Activated T-helper 2 cell treated with anti-CD3 and anti-CD28 coated beads, Interferon-gamma antibody, Interleukin-2, Interleukin-4, amounts not matched to agents 10 μg/mL and 5 μg/mL and 100 μg/mL, durations not matched to agents 14 hours and 24 hours and 36 hours (primary cell): ENCODE measurements around the gene GAB1. TPM values are rescaled to one million over a fixed set of nuclear protein-coding genes. Genes with fewer than 3 reads are reported as not detected.

Experiments used
- DNase-seq: peaks from one replicate; pipeline ENCODE4 v3.0.0; 2021; ENCODE audit warnings: low spot score
- H3K27ac Mint-ChIP-seq: one replicate; pipeline ENCODE4 v1.8.0; 2021; ENCODE audit warnings: mixed read lengths
- H3K27me3 Mint-ChIP-seq: one replicate; pipeline ENCODE4 v1.8.0; 2021; ENCODE audit warnings: low read depth, mixed read lengths
- H3K36me3 Mint-ChIP-seq: one replicate; pipeline ENCODE4 v1.8.0; 2021; ENCODE audit warnings: low read depth, mixed read lengths
- H3K4me1 Mint-ChIP-seq: one replicate; pipeline ENCODE4 v1.8.0; 2021; ENCODE audit warnings: low read depth, mixed read lengths
- H3K4me3 Mint-ChIP-seq: one replicate; pipeline ENCODE4 v1.8.0; 2021; ENCODE audit warnings: low read depth, mild to moderate bottlenecking, moderate library complexity, mixed read lengths
- H3K9me3 Mint-ChIP-seq: one replicate; pipeline ENCODE4 v1.8.0; 2021; ENCODE audit warnings: mixed read lengths
- intact Hi-C: fragments of 100-400 bp; cut with micrococcal nuclease; formaldehyde crosslinking; loops from one replicate; pipeline ENCODE4 v1.15.1; 2023
- total RNA-seq: library from RNA; stranded (reverse); gene quantifications from 2 replicates; pipeline ENCODE4 v1.2.3, GENCODE V29; 2022

Gene GAB1
- total RNA-seq, 1 donor from 2014 or later: 0.96 TPM

GRCh38 chr4:143308377-143308776 lies 28.3 kb upstream of the GAB1 start:
- Mint-ChIP-seq H3K4me3 (no peak overlapping the region), H3K4me1 (no peaks in the 10 kb centered on the region), H3K36me3 (no peaks in the 10 kb centered on the region), H3K9me3 (no peaks in the 10 kb centered on the region), H3K27ac (no peak overlapping the region), H3K27me3 (no peaks in the 10 kb centered on the region)
- no peak for DNase-seq
- intact Hi-C loops: no loop called here

DNA sequence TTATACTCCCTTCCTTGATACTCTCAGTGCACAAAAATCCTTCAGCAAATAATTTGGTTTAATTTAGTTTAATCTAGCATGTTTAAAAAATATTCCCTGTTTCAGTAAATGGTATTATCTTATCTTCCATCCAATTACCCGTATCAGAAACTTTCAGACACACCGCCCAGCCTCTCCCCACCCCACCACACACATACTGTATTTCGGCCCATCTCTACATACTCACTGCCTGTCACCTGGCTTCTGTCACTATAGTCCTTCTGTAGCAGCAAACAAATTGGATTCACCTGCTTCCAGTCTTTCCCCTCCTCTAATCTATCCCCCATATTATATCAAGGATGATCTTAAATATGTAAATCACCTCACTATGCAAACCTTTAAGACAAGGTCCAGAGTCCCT lies 24.8 kb upstream of the GAB1 start:
- H3K9me3 Mint-ChIP-seq: no peaks in the 10 kb centered on the region
- DNase-seq: no peak
- no peak overlapping the region for H3K4me3 Mint-ChIP-seq
- H3K27ac Mint-ChIP-seq: no peak overlapping the region
- H3K36me3 Mint-ChIP-seq: no peaks in the 10 kb centered on the region
- no peaks in the 10 kb centered on the region for H3K4me1 Mint-ChIP-seq
- intact Hi-C loops: no loop called here
- no peaks in the 10 kb centered on the region for H3K27me3 Mint-ChIP-seq

GRCh38 chr4:143313521-143313920 lies 23.2 kb upstream of the GAB1 start:
- Mint-ChIP-seq H3K9me3 (no peaks in the 10 kb centered on the region), H3K36me3 (no peaks in the 10 kb centered on the region), H3K27ac (no peak overlapping the region), H3K27me3 (no peaks in the 10 kb centered on the region), H3K4me3 (no peak overlapping the region), H3K4me1 (no peaks in the 10 kb centered on the region)
- intact Hi-C loops: no loop called here
- no peak for DNase-seq

DNA sequence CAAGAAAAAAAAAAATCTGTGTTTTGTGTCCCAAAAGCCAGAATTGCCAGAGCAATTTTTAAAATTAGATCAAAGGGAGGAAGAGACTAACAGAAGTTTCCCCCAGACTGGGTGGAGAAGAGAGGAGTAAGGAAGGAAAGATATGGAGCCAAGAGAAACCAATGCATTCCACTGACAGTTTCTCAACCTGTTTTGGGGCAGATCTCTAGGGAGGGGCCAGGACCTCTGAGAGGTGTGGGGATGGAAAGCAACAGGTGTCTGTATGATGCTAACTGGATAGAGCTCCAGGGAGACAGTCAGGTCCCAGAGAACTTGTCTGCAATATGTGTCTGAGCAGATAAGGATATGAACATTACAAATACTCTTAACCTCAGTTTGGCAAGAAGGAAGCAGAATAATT lies 22.7 kb upstream of the GAB1 start:
- no peaks in the 10 kb centered on the region for H3K4me1 Mint-ChIP-seq
- intact Hi-C loops: no loop called here
- DNase-seq: no peak
- H3K4me3 Mint-ChIP-seq: no peak overlapping the region
- H3K27ac Mint-ChIP-seq: no peak overlapping the region
- no peaks in the 10 kb centered on the region for H3K27me3 Mint-ChIP-seq
- no peaks in the 10 kb centered on the region for H3K36me3 Mint-ChIP-seq
- H3K9me3 Mint-ChIP-seq: no peaks in the 10 kb centered on the region

DNA sequence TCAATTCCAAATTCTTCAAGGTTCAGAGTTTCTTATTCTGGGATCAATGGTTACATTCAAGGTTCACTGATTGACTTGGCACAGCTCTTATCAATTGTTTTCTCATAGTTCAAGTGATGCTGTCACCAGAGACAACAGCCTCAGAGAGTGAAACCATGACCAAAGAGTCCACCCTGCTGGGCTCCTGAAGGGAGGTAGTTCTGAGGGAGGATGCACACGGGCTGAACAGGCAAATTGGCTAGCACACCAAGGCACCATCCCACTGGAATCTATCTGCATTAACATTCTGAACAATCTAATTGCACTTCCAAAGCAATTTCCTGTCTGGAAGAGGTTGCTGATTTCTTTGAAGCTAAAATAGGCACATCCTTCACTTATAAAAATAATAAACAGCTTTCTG lies 16.6 kb upstream of the GAB1 start:
- no peaks in the 10 kb centered on the region for H3K36me3 Mint-ChIP-seq
- H3K4me3 Mint-ChIP-seq: no peak overlapping the region
- no peaks in the 10 kb centered on the region for H3K9me3 Mint-ChIP-seq
- H3K27me3 Mint-ChIP-seq: peaks cover 4% of the 10 kb centered on the region
- no peak for DNase-seq
- no peaks in the 10 kb centered on the region for H3K4me1 Mint-ChIP-seq
- intact Hi-C loops: no loop called here
- no peak overlapping the region for H3K27ac Mint-ChIP-seq

GRCh38 chr4:143326735-143327134 lies 9.9 kb upstream of the GAB1 start:
- H3K4me1 Mint-ChIP-seq: no peaks in the 10 kb centered on the region
- H3K27ac Mint-ChIP-seq: no peak overlapping the region
- intact Hi-C loops: no loop called here
- no peak for DNase-seq
- no peak overlapping the region for H3K4me3 Mint-ChIP-seq
- no peaks in the 10 kb centered on the region for H3K36me3 Mint-ChIP-seq
- H3K27me3 Mint-ChIP-seq: peaks cover 7% of the 10 kb centered on the region
- H3K9me3 Mint-ChIP-seq: no peaks in the 10 kb centered on the region

GRCh38 chr4:143329985-143330384 lies 6.7 kb upstream of the GAB1 start:
- peaks cover 16% of the 10 kb centered on the region for H3K27me3 Mint-ChIP-seq
- H3K4me3 Mint-ChIP-seq: no peak overlapping the region
- H3K36me3 Mint-ChIP-seq: no peaks in the 10 kb centered on the region
- no peaks in the 10 kb centered on the region for H3K9me3 Mint-ChIP-seq
- intact Hi-C loops: no loop called here
- no peak for DNase-seq
- H3K27ac Mint-ChIP-seq: no peak overlapping the region
- H3K4me1 Mint-ChIP-seq: no peaks in the 10 kb centered on the region

- Mint-ChIP-seq H3K4me1 (peaks cover 6% of the 10 kb centered on the region), H3K36me3 (no peaks in the 10 kb centered on the region), H3K27ac (no peak overlapping the region), H3K9me3 (no peaks in the 10 kb centered on the region), H3K27me3 (peaks cover 43% of the 10 kb centered on the region), H3K4me3 (peak overlapping the region; percentile 88)
- DNase-seq: peak; percentile 23
- intact Hi-C loops: loop anchor here (2.0 kb wide), 1 partner anchor 151 kb away; the partner anchor contains the start of gene USP38
These were observed 496 bp upstream of the GAB1 start for GRCh38 chr4:143335979-143336780.

DNA sequence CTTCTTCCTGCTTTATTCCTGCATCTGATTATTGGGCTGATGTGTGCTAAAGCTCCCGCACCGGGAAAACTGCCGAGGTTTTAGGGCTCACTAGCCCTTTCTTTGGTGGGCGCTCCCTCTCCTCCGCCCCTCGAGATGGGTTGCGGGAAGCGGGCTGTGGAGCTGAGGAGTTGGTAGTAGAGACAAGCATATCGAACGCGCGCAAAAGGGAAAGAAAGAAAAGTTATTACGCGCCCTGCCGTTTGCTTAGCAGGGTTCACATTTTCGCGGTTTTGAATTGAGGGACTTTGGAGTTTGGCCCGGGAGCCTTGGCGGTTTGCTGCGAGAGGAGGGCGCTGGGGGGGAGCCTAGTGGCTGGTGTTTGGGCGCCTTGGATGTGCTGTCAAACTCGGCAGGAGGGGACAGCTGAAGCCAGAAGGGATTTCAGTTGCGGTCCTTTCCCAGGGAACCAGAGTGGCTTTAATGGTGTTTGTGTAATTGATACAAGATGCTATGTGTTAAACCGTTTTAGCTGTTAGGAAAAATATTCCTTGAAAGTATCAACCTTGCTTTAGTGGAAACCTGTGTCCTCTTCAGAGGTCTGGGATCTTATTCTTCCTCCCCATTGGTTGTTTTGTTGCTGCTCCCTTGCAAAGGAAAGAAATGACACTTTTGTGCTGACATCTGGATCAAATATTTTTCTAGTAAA lies 1.1 kb downstream of the GAB1 start:
- H3K36me3 Mint-ChIP-seq: no peaks in the 10 kb centered on the region
- peak overlapping the region; percentile 88 for H3K4me3 Mint-ChIP-seq
- DNase-seq: no peak
- intact Hi-C loops: loop anchor here (1.0 to 2.0 kb wide), 2 partner anchors 153 to 176 kb away; partner anchors contain the start of genes SMARCA5 and USP38
- peaks cover 46% of the 10 kb centered on the region for H3K27me3 Mint-ChIP-seq
- H3K27ac Mint-ChIP-seq: no peak overlapping the region
- H3K9me3 Mint-ChIP-seq: no peaks in the 10 kb centered on the region
- peaks cover 6% of the 10 kb centered on the region for H3K4me1 Mint-ChIP-seq

DNA sequence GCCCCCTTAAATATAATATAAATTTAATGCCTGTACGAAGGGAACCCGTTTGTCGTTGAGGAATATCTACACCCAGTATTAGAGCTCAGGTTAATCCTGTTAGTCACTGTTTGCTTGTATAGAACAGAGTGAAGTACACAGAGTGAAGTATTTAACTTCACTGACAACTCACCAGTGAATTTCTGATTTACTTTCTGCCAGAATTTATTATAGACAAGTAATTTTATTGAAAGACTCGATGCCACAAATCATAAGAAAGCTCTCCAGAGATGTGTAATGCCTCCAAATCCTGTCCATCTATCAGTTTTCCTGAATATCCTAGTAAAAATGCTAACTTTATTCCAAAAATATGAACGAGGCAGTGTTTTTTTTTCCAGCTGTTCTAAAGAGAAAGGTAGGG lies 1.6 kb downstream of the GAB1 start:
- no peaks in the 10 kb centered on the region for H3K9me3 Mint-ChIP-seq
- H3K27ac Mint-ChIP-seq: no peak overlapping the region
- peaks cover 6% of the 10 kb centered on the region for H3K4me1 Mint-ChIP-seq
- no peak for DNase-seq
- intact Hi-C loops: no loop called here
- no peaks in the 10 kb centered on the region for H3K36me3 Mint-ChIP-seq
- H3K4me3 Mint-ChIP-seq: no peak overlapping the region
- peaks cover 46% of the 10 kb centered on the region for H3K27me3 Mint-ChIP-seq

DNA sequence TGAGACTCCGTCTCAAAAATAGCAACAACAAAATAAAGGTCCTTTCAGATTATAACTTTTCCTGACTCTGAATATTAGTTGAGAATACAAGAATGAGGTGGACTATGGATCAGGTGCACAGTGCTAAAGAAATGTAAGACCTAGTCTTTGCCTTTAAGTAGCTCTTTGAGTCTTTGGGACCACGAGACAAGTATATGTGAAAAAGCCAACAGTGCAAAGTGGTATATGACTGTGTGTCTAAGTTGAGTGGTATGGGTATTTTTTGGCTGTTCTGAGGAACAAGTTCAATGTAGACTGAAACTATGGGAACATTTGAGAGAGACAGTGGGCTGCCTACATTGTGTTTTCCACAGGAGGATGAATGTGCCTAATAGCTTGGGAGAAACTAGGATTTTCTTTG lies 2.8 kb downstream of the GAB1 start:
- intact Hi-C loops: loop anchor here (1.0 kb wide), 1 partner anchor 20 kb away; no protein-coding TSS in a partner anchor
- peaks cover 49% of the 10 kb centered on the region for H3K27me3 Mint-ChIP-seq
- no peaks in the 10 kb centered on the region for H3K9me3 Mint-ChIP-seq
- H3K4me1 Mint-ChIP-seq: peaks cover 6% of the 10 kb centered on the region
- no peak for DNase-seq
- H3K36me3 Mint-ChIP-seq: no peaks in the 10 kb centered on the region
- no peak overlapping the region for H3K4me3 Mint-ChIP-seq
- no peak overlapping the region for H3K27ac Mint-ChIP-seq

GRCh38 chr4:143341186-143341755 lies 4.6 kb downstream of the GAB1 start:
- Mint-ChIP-seq H3K4me3 (no peak overlapping the region), H3K36me3 (no peaks in the 10 kb centered on the region), H3K9me3 (no peaks in the 10 kb centered on the region), H3K27me3 (peaks cover 46% of the 10 kb centered on the region), H3K27ac (no peak overlapping the region), H3K4me1 (peaks cover 4% of the 10 kb centered on the region)
- intact Hi-C loops: no loop called here
- DNase-seq: no peak

GRCh38 chr4:143343276-143343831 lies 6.7 kb downstream of the GAB1 start:
- Mint-ChIP-seq H3K27me3 (peaks cover 41% of the 10 kb centered on the region), H3K4me3 (no peak overlapping the region), H3K27ac (no peak overlapping the region), H3K36me3 (no peaks in the 10 kb centered on the region), H3K4me1 (no peaks in the 10 kb centered on the region), H3K9me3 (no peaks in the 10 kb centered on the region)
- intact Hi-C loops: no loop called here
- no peak for DNase-seq
